GM12878 (cell line): ENCODE results near the gene EIF5. TPM values are rescaled to one million over a fixed set of nuclear protein-coding genes. Genes with fewer than 3 reads are reported as not detected.

Source experiments
- ATAC-seq: fragments of 200-7000 bp; cut with Tn5 transposase; 3 replicates; pipeline ENCODE4 v1.9.1; 2020; ENCODE audit warnings: mild to moderate bottlenecking, moderate library complexity
- BruUV-seq: library from RNA; stranded (reverse); fragments of 400-500 nt; replicated peaks from 2 replicates; lab custom pipeline; 2021; lab: Mats Ljungman, UMichigan
- CTCF ChIA-PET: fragments of 300-600 bp; sonication (Branson Sonifier 250); formaldehyde crosslinking; extraction: SDS; loops from one replicate; lab custom pipeline; 2021; ENCODE audit warnings: inconsistent platforms; lab: Yijun Ruan, JAX
- POLR2A ChIA-PET: fragments of 350-600 bp; formaldehyde crosslinking; extraction: SDS; loops from one replicate; lab custom pipeline; 2021; ENCODE audit warnings: inconsistent platforms; lab: Charles Lee
- RAD21 ChIA-PET: fragments of 300-600 bp; sonication (Branson Sonifier 250); formaldehyde crosslinking; loops from one replicate; lab custom pipeline; 2023; ENCODE audit warnings: antibody characterized with exemption; ENCODE audit not compliant: unreplicated experiment; lab: Charles Lee
- SMC1A ChIA-PET: fragments of 300-600 bp; sonication (Branson Sonifier 250); formaldehyde crosslinking; loops from one replicate; lab custom pipeline; 2023; ENCODE audit not compliant: unreplicated experiment, uncharacterized antibody; lab: Charles Lee
- DNase-seq: peaks from one replicate; pipeline ENCODE4 v3.0.0-alpha.2; 2011; ENCODE audit warnings: low read depth, low spot score
- FAIRE-seq: peaks from 3 replicates; lab custom pipeline; 2011; peaks lifted over from hg19 to GRCh38; lab: Jason Lieb, UNC
- H2AFZ ChIP-seq: 2 replicates; pipeline ENCODE4 v1.6.0; 2011; ENCODE audit warnings: low read depth, low read length, control low read depth; ENCODE audit not compliant: control insufficient read depth
- H3K27ac ChIP-seq: 2 replicates; pipeline ENCODE4 v1.5.1; 2011; ENCODE audit warnings: control low read depth; ENCODE audit not compliant: control insufficient read depth, insufficient read depth
- H3K27me3 ChIP-seq, 2 experiments: replicated peaks in 1 of 2; 2 replicates each; pipeline versions ENCODE4 v1.6.0 to v1.6.1; 2011; ENCODE audit warnings: low read length in 1 of 2; ENCODE audit not compliant: control insufficient read depth in 2 of 2, insufficient read depth in 2 of 2
- H3K36me3 ChIP-seq, 2 experiments: 2 replicates each; pipeline ENCODE4 v1.5.1; 2011; ENCODE audit warnings: low read length in 1 of 2; ENCODE audit not compliant: control insufficient read depth in 2 of 2, insufficient read depth in 2 of 2
- H3K4me1 ChIP-seq: 2 replicates; pipeline ENCODE4 v1.6.1; 2011; ENCODE audit warnings: mild to moderate bottlenecking, low read length, moderate library complexity, mixed read lengths; ENCODE audit not compliant: control insufficient read depth, insufficient read depth
- H3K4me2 ChIP-seq: 2 replicates; pipeline ENCODE4 v1.6.0; 2011; ENCODE audit warnings: control low read depth; ENCODE audit not compliant: control insufficient read depth, insufficient read depth
- H3K4me3 ChIP-seq: fragments of 200-600 bp; sonication (generic); 2 replicates; pipeline ENCODE4 v1.5.1; 2016
- H3K79me2 ChIP-seq: 2 replicates; pipeline ENCODE4 v1.6.0; 2011; ENCODE audit warnings: low read length; ENCODE audit not compliant: control insufficient read depth, insufficient read depth
- H3K9ac ChIP-seq: 2 replicates; pipeline ENCODE4 v1.8.0; 2011; ENCODE audit warnings: low read length, control low read depth, mixed read lengths; ENCODE audit not compliant: control insufficient read depth, insufficient read depth
- H3K9me3 ChIP-seq: replicated peaks from 3 replicates; pipeline ENCODE4 v1.5.1; 2011; ENCODE audit warnings: mild to moderate bottlenecking, low read length; ENCODE audit not compliant: control insufficient read depth, insufficient read depth
- H4K20me1 ChIP-seq: 2 replicates; pipeline ENCODE4 v1.6.0; 2011; ENCODE audit not compliant: control insufficient read depth, insufficient read depth
- BCL3 ChIP-seq: IDR thresholded peaks from 2 replicates; pipeline ENCODE4 v1.6.1; 2011; ENCODE audit warnings: borderline replicate concordance, low read depth, mild to moderate bottlenecking, moderate library complexity, low read length; ENCODE audit not compliant: insufficient read depth, poor library complexity, severe bottlenecking
- BMI1 ChIP-seq: fragments of 450-650 bp; IDR thresholded peaks from 2 replicates; pipeline ENCODE4 v1.6.1; 2016; ENCODE audit warnings: mild to moderate bottlenecking, moderate library complexity, borderline replicate concordance
- CHD2 ChIP-seq: IDR thresholded peaks from 2 replicates; pipeline ENCODE4 v1.6.1; 2011; ENCODE audit warnings: low read depth, low read length, improper control_type of control experiment, borderline replicate concordance
- HCFC1 ChIP-seq: fragments of 150-350 bp; IDR thresholded peaks from 2 replicates; pipeline ENCODE4 v1.6.1; 2014; ENCODE audit warnings: low read length
- HSF1 ChIP-seq: fragments of 150-350 bp; IDR thresholded peaks from 2 replicates; pipeline ENCODE4 v1.6.1; 2014; ENCODE audit warnings: mild to moderate bottlenecking, low read depth, low read length
- MEF2A ChIP-seq: IDR thresholded peaks from 2 replicates; pipeline ENCODE4 v1.6.1; 2011; ENCODE audit warnings: low read depth, mild to moderate bottlenecking, low read length, moderate library complexity; ENCODE audit not compliant: insufficient read depth
- NR2C2 ChIP-seq: IDR thresholded peaks from 2 replicates; pipeline ENCODE4 v1.6.1; 2011; ENCODE audit warnings: borderline replicate concordance, low read depth; ENCODE audit not compliant: control insufficient read depth, insufficient read length
- PAX8 ChIP-seq: fragments of 450-650 bp; IDR thresholded peaks from 2 replicates; pipeline ENCODE4 v1.6.1; 2017; ENCODE audit warnings: mild to moderate bottlenecking, moderate library complexity
- RELA ChIP-seq: fragments of 450-650 bp; IDR thresholded peaks from 2 replicates; pipeline ENCODE4 v1.8.0; 2014; ENCODE audit warnings: borderline replicate concordance; ENCODE audit not compliant: partially characterized antibody
- RFX5 ChIP-seq: IDR thresholded peaks from 2 replicates; pipeline ENCODE4 v1.6.1; 2011; ENCODE audit warnings: low read depth, low read length, improper control_type of control experiment
- SMC3 ChIP-seq: IDR thresholded peaks from 2 replicates; pipeline ENCODE4 v1.6.1; 2011; ENCODE audit warnings: low read length, improper control_type of control experiment, borderline replicate concordance
- SREBF1 ChIP-seq: IDR thresholded peaks from 2 replicates; pipeline ENCODE4 v1.6.1; 2012; ENCODE audit warnings: mild to moderate bottlenecking, low read length
- SUPT20H ChIP-seq: IDR thresholded peaks from 2 replicates; pipeline ENCODE4 v1.6.1; 2011; ENCODE audit warnings: low read depth, mild to moderate bottlenecking, low read length, moderate library complexity, borderline replicate concordance; ENCODE audit not compliant: control insufficient read depth
- TCF12 ChIP-seq: IDR thresholded peaks from 2 replicates; pipeline ENCODE4 v1.6.1; 2011; ENCODE audit warnings: low read depth, mild to moderate bottlenecking, low read length
- ZBTB33 ChIP-seq: fragments of 450-650 bp; IDR thresholded peaks from 2 replicates; pipeline ENCODE4 v1.6.1; 2017; ENCODE audit warnings: mild to moderate bottlenecking
- ZSCAN29 ChIP-seq: fragments of 450-650 bp; IDR thresholded peaks from 2 replicates; pipeline ENCODE4 v1.6.1; 2017; ENCODE audit warnings: mild to moderate bottlenecking, moderate library complexity
- WGBS: methylation state at CpG from one replicate; pipeline ENCODE4 v1.1.6; 2016; ENCODE audit warnings: low lambda C conversion rate; ENCODE audit not compliant: insufficient replicate concordance, insufficient coverage; ENCODE audit errors: missing lambda C conversion rate; 5-methylcytosine and 5-hydroxymethylcytosine counted together
- in situ Hi-C: fragments of 300-500 bp; cut with MboI; formaldehyde crosslinking; loops from 9 replicates; pipeline ENCODE4 v1.14.3; 2018; ENCODE audit warnings: mixed read lengths
- intact Hi-C: fragments of 100-400 bp; cut with micrococcal nuclease; formaldehyde crosslinking; loops from one replicate; pipeline ENCODE4 v1.14.2; 2022; ENCODE audit not compliant: unreplicated experiment
- polyA plus RNA-seq, 11 experiments: library from polyadenylated mRNA; depleted of rRNA in 4 of 11; unstranded in 6 of 11; stranded (reverse) in 5 of 11; fragments of >200 nt; fragmentation: Nextera tagmentation in 4 of 11; fragmentation: Illumina TruSeq in 1 of 11; extraction: Ambion mirVana in 4 of 11; extraction: Trizol in 1 of 11; gene quantifications; 1 replicate in 1 of 11; 2 replicates in 10 of 11; pipeline versions ENCODE4 v1.2.1 to v1.2.3, GENCODE V29; 2011 to 2016; ENCODE audit warnings: inconsistent platforms in 2 of 11, missing spikeins in 2 of 11, low read depth in 1 of 11
- total RNA-seq, 4 experiments: library from RNA; depleted of rRNA in 3 of 4; stranded (reverse); fragments of >200 nt in 3 of 4; fragmentation: Illumina TruSeq in 1 of 4; extraction: Trizol in 1 of 4; gene quantifications; 2 replicates each; pipeline versions ENCODE4 v1.2.1 to v1.2.3, GENCODE V29; 2013 to 2021

Gene EIF5
- total and polyA plus RNA-seq, 10 of the 15 experiments (the other 5 are each of a cell fraction or from before 2014, with no cell fraction given): 51.2 to 360 (median 115) TPM

- no peak for TF ChIP-seq ZSCAN29
- TF ChIP-seq SREBF1: no peak
These were observed 38.0 kb downstream of the EIF5 start (continued) for GRCh38 chr14:103372017-103372416.

- no peak overlapping the region for H3K4me2 ChIP-seq
- BruUV-seq: no TSS peak
- H3K27ac ChIP-seq: no peak overlapping the region
- WGBS: 63% methylated on average over 10 of the region's 11 CpGs
- no peaks in the 10 kb centered on the region for H3K79me2 ChIP-seq
- no peaks in the 10 kb centered on the region for H3K9me3 ChIP-seq
- FAIRE-seq (no peak), ATAC-seq (no peak), DNase-seq (no peak)
- H3K27me3 ChIP-seq: no peaks in the 10 kb centered on the region
- H3K4me1 ChIP-seq: no peaks in the 10 kb centered on the region
- no peak overlapping the region for H3K9ac ChIP-seq
- in situ Hi-C loops (no loop called here), intact Hi-C loops (no loop called here)
- CTCF ChIA-PET: no interaction called here
- SMC1A ChIA-PET: no interaction called here
- H4K20me1 ChIP-seq: no peaks in the 10 kb centered on the region
- no peak overlapping the region for H2AFZ ChIP-seq
- TF ChIP-seq SUPT20H: no peak
- TF ChIP-seq NR2C2: no peak
- TF ChIP-seq RELA: no peak
- TF ChIP-seq SMC3: no peak
- no peak for TF ChIP-seq SREBF1
- no peak for TF ChIP-seq RFX5
- no peak for TF ChIP-seq CHD2
- no peak for TF ChIP-seq PAX8
- no peak for TF ChIP-seq HSF1
- TF ChIP-seq MEF2A: no peak
- TF ChIP-seq ZBTB33: no peak
- TF ChIP-seq BMI1: no peak
- no peak for TF ChIP-seq HCFC1
- TF ChIP-seq BCL3: no peak
- no peak for TF ChIP-seq TCF12
- RAD21 ChIA-PET: no interaction called here
- no peaks in the 10 kb centered on the region for H3K36me3 ChIP-seq
- no peak overlapping the region for H3K4me3 ChIP-seq
- POLR2A ChIA-PET: interaction anchor here (0.7 kb wide), 1 partner anchor 86 kb away, joined by 4 read pairs; no protein-coding TSS in a partner anchor
These were observed 38.7 kb downstream of the EIF5 start for GRCh38 chr14:103372552-103373304.
